NCI-H1436 (cell line): Measurements from ENCODE around the gene NRIP3.
A peak's percentile ranks its signal among the peaks of the same experiment; 100 is the strongest.
"Not testable (repeated sequence)": the region's sequence is repeated elsewhere in the genome, so short reads cannot be mapped to it uniquely, and the experiment has no call there.

Source experiments
- DNase-seq: peaks from one replicate; lab custom pipeline; 2025; lab: John Stamatoyannopoulos, UW

NRIP3 gene

GRCh38 chr11:8971924-8972316 is 31.9 kb downstream of the NRIP3 start:
- no peak for DNase-seq

- no peak for DNase-seq
These were observed 32.4 kb downstream of the NRIP3 start for GRCh38 chr11:8971196-8971923.

GRCh38 chr11:8967184-8967583 is 36.6 kb downstream of the NRIP3 start:
- no peak for DNase-seq

GRCh38 chr11:8964324-8965320 is 39.2 kb downstream of the NRIP3 start, which contains the start of gene TMEM9B:
Gene TMEM9B, minus strand, starts transcription at chr11:8964442. Its CDS starts 129 bp downstream, at chr11:8964313.
- peak; percentile 50 for DNase-seq

- peak; percentile 27 for DNase-seq
These were observed 40.1 kb downstream of the NRIP3 start for GRCh38 chr11:8963569-8964323.

- DNase-seq, result no peak
These were observed 41.0 kb downstream of the NRIP3 start for GRCh38 chr11:8962841-8963240.

GRCh38 chr11:8961401-8961800 is 42.4 kb downstream of the NRIP3 start:
- no peak for DNase-seq

GRCh38 chr11:8959546-8960166 is 44.1 kb downstream of the NRIP3 start:
- DNase-seq, result no peak

GRCh38 chr11:8956860-8957259 is 46.9 kb downstream of the NRIP3 start:
- DNase-seq, result no peak

GRCh38 chr11:8948886-8949285 is 54.9 kb downstream of the NRIP3 start:
- DNase-seq, result no peak

GRCh38 chr11:8947230-8947943 is 56.4 kb downstream of the NRIP3 start:
- DNase-seq, result no peak

GRCh38 chr11:8942518-8943066 is 61.2 kb downstream of the NRIP3 start, which contains the start of gene ASCL3:
Gene ASCL3, minus strand, starts transcription at chr11:8943016. Its CDS starts 4,855 bp downstream, at chr11:8938161.
- no peak for DNase-seq

- no peak for DNase-seq
These were observed 62.3 kb downstream of the NRIP3 start for GRCh38 chr11:8941341-8942103.

GRCh38 chr11:8937659-8938058 is 66.1 kb downstream of the NRIP3 start:
- no peak for DNase-seq

GRCh38 chr11:8937159-8937558 is 66.6 kb downstream of the NRIP3 start:
- no peak for DNase-seq

GRCh38 chr11:8935789-8936188 is 68.0 kb downstream of the NRIP3 start:
- not testable (repeated sequence) for DNase-seq

GRCh38 chr11:8934742-8935488 is 68.9 kb downstream of the NRIP3 start:
- no peak for DNase-seq

GRCh38 chr11:8933931-8934330 is 69.9 kb downstream of the NRIP3 start:
- no peak for DNase-seq

GRCh38 chr11:8932564-8933180 is 71.1 kb downstream of the NRIP3 start, which contains the start of gene C11orf16:
Gene C11orf16, minus strand, starts transcription at chr11:8932947. Its CDS starts 639 bp downstream, at chr11:8932308.
- no peak for DNase-seq
